CD4-positive, alpha-beta T cell treated with Interleukin-17A for 4 hours (primary cell): ENCODE measurements around the gene MYOM1.

Experiments used
- DNase-seq: peaks from one replicate; pipeline ENCODE4 v3.0.0-alpha.2; 2020; ENCODE audit warnings: mixed read lengths

Gene MYOM1

GRCh38 chr18:3219631-3220335 is at the start of gene MYOM1:
Gene MYOM1, minus strand, starts transcription at chr18:3219968. Its CDS starts 4,745 bp downstream, at chr18:3215223.
- DNase-seq = no peak

GRCh38 chr18:3269241-3269913 is 49.6 kb upstream of the MYOM1 start:
- no peak for DNase-seq

- DNase-seq = no peak
Observed at GRCh38 chr18:3268306-3268705, 48.5 kb upstream of the MYOM1 start.

- no peak for DNase-seq
Observed at GRCh38 chr18:3266062-3266608, 46.4 kb upstream of the MYOM1 start.

GRCh38 chr18:3265564-3266033 is 45.8 kb upstream of the MYOM1 start:
- DNase-seq = no peak

- DNase-seq = peak; percentile 33
Observed at GRCh38 chr18:3264362-3264761, 44.6 kb upstream of the MYOM1 start.

- DNase-seq = no peak
Observed at GRCh38 chr18:3263132-3263700, 43.4 kb upstream of the MYOM1 start.

GRCh38 chr18:3262234-3263131 is 42.7 kb upstream of the MYOM1 start:
- peak; percentile 51 for DNase-seq

- peak; percentile 85 for DNase-seq
Observed at GRCh38 chr18:3261373-3262233, 41.8 kb upstream of the MYOM1 start, which contains the start of gene MYL12B. Gene MYL12B, plus strand, starts transcription at chr18:3262133. Its CDS starts 10,766 bp downstream, at chr18:3272899.

- no peak for DNase-seq
Observed at GRCh38 chr18:3260995-3261372, 41.2 kb upstream of the MYOM1 start.

GRCh38 chr18:3257627-3258120 is 37.9 kb upstream of the MYOM1 start:
- DNase-seq = no peak

GRCh38 chr18:3256693-3257626 is 37.2 kb upstream of the MYOM1 start:
- DNase-seq = no peak

GRCh38 chr18:3255611-3256165 is 35.9 kb upstream of the MYOM1 start:
- no peak for DNase-seq

- no peak for DNase-seq
Observed at GRCh38 chr18:3254725-3255124, 35.0 kb upstream of the MYOM1 start.

GRCh38 chr18:3252843-3253242 is 33.1 kb upstream of the MYOM1 start:
- no peak for DNase-seq

GRCh38 chr18:3251963-3252277 is 32.2 kb upstream of the MYOM1 start:
- no peak for DNase-seq

GRCh38 chr18:3251249-3251962 is 31.6 kb upstream of the MYOM1 start:
- DNase-seq = no peak

- DNase-seq = no peak
Observed at GRCh38 chr18:3250237-3251107, 30.7 kb upstream of the MYOM1 start.
